GM18508 (cell line): Measurements from ENCODE around the gene STMND1.

Experiments
- ATAC-seq: cut with Tn5 transposase; IDR thresholded peaks from one replicate; pipeline ENCODE4 v1.9.1; 2021; ENCODE audit warnings: moderate number of reproducible peaks; ENCODE audit not compliant: insufficient read depth, unreplicated experiment

STMND1 gene

GRCh38 chr6:17096652-17097051, 5.2 kb upstream of the STMND1 start:
- ATAC-seq: no peak

DNA sequence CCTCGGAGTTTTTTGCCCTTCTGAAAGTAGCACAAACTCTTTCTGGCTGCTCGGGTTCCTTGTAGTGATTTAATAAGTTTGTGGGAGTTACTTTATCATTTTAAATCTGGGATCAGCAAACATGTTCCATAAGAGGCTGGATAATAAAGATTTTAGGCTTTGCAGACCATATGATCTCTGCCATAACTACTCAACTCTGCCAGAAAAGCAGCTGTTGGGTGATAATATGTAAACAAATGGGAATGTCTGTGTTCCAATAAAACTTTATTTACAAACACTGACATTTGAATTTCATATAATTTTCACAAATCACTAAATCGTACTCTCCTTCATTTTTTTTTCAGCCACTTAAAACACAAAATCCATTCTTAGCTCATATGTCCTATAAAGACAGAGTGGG, 3.9 kb upstream of the STMND1 start:
- no peak for ATAC-seq

DNA sequence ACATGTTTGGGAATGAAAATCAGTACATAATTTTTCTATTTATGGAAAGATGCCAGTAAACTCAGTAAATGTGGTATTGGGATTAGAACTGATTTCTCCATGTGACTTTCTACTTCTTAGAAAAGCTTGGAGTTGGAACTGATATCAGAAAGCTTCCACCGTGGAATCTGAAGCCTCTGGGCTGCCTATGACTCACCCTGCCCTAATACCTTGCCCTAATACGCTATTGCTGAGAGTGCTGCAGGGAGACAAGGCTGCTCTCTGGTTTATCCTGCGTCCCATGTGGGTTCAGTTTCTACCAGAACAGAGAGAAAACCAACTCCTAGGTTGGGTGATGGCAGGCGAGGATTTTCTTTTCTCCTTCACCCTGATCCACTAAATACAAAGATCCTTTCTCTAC, 3.3 kb upstream of the STMND1 start:
- ATAC-seq: no peak

GRCh38 chr6:17099401-17100059, 2.3 kb upstream of the STMND1 start:
- ATAC-seq: no peak

DNA sequence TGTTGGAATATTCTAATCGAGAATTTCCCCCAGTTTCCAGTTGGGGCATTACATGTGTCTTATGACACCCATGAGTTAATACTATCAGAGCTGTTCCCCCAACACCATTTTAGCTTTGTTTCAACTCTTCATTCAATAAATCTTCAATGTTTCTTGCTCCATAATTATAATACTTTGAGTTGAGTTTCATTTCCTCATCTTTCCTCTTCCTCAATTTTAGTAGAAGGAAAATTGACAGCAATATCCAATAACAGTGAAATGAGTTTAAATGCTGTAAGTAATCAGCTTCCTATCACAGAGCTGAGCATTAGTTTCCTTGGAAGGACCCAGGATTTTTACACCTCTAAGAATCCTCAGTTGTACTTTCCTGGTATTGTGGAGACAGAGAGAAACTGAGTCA, 1.0 kb upstream of the STMND1 start:
- ATAC-seq: no peak

GRCh38 chr6:17102258-17102870, 514 bp downstream of the STMND1 start:
- ATAC-seq: no peak

DNA sequence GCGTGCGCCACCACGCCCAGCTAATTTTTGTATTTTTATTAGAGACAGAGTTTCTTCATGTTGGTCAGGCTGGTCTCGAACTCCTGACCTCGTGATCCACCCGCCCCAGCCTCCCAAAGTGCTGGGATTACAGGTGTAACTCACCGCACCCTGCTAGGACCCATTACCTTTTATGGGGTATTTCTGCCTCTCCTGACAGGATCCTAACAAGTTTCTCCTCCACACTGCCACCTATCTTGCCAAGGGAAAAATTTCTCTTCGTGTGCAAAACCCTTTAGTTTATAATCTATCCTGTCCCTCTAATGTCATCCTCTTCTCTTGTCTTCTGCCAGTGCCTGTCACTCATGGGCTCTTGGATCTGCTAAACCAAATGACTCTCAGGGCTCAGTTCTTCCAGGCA, 1.9 kb downstream of the STMND1 start:
- no peak for ATAC-seq

DNA sequence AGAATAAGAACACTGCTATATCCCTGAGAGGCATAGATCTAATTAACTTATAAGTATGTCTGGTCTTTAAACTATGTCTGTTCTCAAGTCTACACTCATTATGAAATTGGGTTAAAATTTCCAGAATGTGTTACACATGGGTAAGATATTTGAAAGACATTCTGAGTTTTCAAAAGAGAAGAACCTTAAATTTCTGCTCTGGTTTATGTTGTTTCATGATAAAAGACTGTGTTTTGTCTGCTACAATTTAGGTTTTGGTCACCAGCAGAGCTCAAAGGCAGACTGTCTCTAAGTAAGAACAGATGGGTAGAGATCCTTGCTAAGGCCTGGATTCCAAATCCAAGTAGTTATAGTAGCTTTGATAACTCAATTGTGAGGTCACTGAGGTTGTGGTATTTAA, 6.0 kb downstream of the STMND1 start:
- ATAC-seq: no peak

GRCh38 chr6:17115251-17116116, 13.6 kb downstream of the STMND1 start:
- no peak for ATAC-seq

DNA sequence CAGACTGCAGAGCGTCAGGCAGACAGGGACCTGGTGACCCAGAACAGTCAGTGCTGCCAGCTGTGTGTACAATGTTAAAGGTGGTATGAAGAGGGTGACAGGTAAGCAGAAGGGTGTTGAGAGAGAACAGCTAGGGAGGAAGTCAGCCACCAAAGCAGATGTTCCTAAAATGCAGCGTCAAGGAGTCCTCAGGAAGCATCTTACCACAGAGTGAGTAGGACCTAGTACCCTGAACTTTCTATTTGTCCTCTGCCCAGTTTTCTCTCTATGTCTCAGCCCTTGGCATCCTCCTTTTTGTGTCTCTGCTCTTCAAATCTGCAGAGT, 14.2 kb downstream of the STMND1 start:
- no peak for ATAC-seq

DNA sequence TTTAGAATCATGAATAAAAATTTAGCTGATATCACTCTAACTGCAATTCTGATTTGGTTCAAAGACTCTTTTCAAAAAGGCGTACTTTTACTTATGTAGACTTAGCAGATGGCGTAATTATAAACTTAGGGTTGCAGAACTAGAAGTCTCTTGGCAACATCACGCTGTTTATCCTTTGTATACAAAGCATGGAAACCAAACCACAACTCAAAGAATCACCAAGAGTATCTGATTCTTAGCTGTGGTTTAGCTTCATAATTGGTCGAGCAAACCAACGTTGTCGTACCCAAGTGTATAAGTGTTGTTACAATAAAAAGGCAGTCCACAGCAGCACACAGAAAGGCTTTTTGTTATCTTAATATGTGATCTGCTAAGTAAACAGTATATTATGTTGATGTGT, 18.2 kb downstream of the STMND1 start:
- no peak for ATAC-seq

- ATAC-seq: no peak
These were observed 23.6 kb downstream of the STMND1 start for GRCh38 chr6:17125407-17125806.

GRCh38 chr6:17130786-17131185, 28.9 kb downstream of the STMND1 start:
- ATAC-seq: no peak

GRCh38 chr6:17132967-17133366, 31.1 kb downstream of the STMND1 start:
- ATAC-seq: no peak

DNA sequence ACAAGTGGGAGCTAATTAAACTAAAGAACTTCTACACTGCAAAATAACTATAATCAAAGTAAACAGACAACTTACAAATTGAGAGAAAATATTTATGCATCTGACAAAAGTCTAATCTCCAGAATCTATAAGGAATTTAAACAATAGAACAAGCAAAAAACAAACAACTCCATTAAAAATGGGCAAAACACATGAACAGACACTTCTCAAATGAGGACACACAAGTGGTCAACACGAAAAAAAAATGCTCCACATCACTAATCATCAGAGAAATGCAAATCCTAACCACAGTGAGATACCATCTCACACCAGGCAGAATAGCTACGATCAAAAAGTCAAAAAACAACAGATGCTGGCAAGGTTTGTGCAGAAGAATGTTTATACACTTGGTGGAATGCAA, 36.2 kb downstream of the STMND1 start:
- no peak for ATAC-seq

- ATAC-seq: no peak
These were observed 42.2 kb downstream of the STMND1 start for GRCh38 chr6:17144016-17144415.

- ATAC-seq: no peak
These were observed 47.7 kb downstream of the STMND1 start for GRCh38 chr6:17149571-17149970.

- ATAC-seq: no peak
These were observed 48.2 kb downstream of the STMND1 start for GRCh38 chr6:17150096-17150495.

DNA sequence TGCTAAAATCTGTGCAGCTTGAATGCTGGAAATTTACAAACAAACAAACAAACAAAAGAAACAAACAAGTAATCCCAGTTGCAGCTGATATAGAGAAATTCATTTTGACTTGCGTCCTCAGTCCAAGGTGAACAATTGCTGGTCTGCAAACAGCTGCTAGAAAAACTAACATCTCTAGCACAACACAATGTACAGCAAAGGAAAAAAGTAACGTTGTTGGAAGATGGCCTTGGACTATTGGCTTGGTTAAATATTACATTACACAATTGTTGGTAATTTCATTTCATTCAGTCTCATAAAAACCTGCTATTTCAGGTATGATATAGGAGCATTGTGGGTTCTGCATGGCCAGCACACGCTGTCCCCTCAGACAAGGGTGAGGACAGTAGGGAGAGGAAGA, 50.0 kb downstream of the STMND1 start:
- ATAC-seq: no peak

DNA sequence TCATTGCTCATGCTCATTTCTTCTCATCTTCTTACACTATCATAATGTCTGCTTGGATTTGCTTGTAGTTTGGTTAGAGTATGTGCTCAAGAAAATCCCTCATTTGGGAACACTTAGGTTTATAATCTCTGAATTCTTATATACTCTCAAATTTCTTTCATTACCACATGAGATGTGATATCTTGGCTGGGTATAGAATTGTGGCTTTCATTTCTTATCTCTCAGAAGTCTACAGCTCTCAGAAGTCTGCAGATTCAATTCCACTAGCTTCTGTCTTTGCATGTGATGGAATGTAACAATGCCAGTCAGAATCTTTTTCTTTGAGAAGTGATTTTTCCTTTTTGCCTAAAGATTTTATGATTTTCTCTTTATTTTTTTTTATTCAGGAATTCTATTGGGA, 50.9 kb downstream of the STMND1 start:
- ATAC-seq: no peak

GRCh38 chr6:17156112-17156921, 54.5 kb downstream of the STMND1 start:
- no peak for ATAC-seq
